GM23338 (cell line): ENCODE measurements around the gene OR4K5. TPM values are rescaled to one million over a fixed set of nuclear protein-coding genes. Genes with fewer than 3 reads are reported as not detected.

Source experiments
- ATAC-seq: fragments of 200-7000 bp; cut with Tn5 transposase; 3 replicates; pipeline ENCODE4 v1.9.1; 2020
- DNase-seq: peaks from one replicate; pipeline ENCODE4 v3.0.0-alpha.2; 2015; ENCODE audit warnings: low spot score
- H2AFZ ChIP-seq: fragments of 200-600 bp; sonication (generic); 2 replicates; pipeline ENCODE4 v1.8.0; 2016; ENCODE audit warnings: antibody characterized with exemption, mild to moderate bottlenecking, moderate library complexity
- H3F3A ChIP-seq: fragments of 200-600 bp; sonication (generic); replicated peaks from 2 replicates; pipeline ENCODE4 v1.8.0; 2017; ENCODE audit warnings: antibody characterized with exemption, mixed run types, low read depth
- H3K27ac ChIP-seq: fragments of 200-600 bp; sonication (generic); 2 replicates; pipeline ENCODE4 v1.6.1; 2016; ENCODE audit warnings: low read depth
- H3K27me3 ChIP-seq: fragments of 200-600 bp; sonication (generic); 2 replicates; pipeline ENCODE4 v1.8.0; 2016; ENCODE audit warnings: mild to moderate bottlenecking, mixed run types, moderate library complexity; ENCODE audit not compliant: insufficient read depth
- H3K36me3 ChIP-seq: fragments of 200-600 bp; sonication (generic); 2 replicates; pipeline ENCODE4 v1.8.0; 2016; ENCODE audit warnings: mild to moderate bottlenecking; ENCODE audit not compliant: insufficient read depth
- H3K4me1 ChIP-seq: fragments of 200-600 bp; sonication (generic); 2 replicates; pipeline ENCODE4 v1.8.0; 2016; ENCODE audit warnings: mild to moderate bottlenecking, moderate library complexity; ENCODE audit not compliant: insufficient read depth
- H3K4me2 ChIP-seq: fragments of 200-600 bp; sonication (generic); 2 replicates; pipeline ENCODE4 v1.7.1; 2017; ENCODE audit warnings: mixed run types
- H3K4me3 ChIP-seq: fragments of 200-600 bp; sonication (generic); 2 replicates; pipeline ENCODE4 v1.6.1; 2016; ENCODE audit warnings: mixed run types
- H3K79me2 ChIP-seq: fragments of 200-600 bp; sonication (generic); replicated peaks from 2 replicates; pipeline ENCODE4 v1.8.0; 2017; ENCODE audit warnings: mild to moderate bottlenecking; ENCODE audit not compliant: insufficient read depth
- H3K9me2 ChIP-seq: fragments of 200-600 bp; sonication (generic); 2 replicates; pipeline ENCODE4 v1.8.0; 2017; ENCODE audit not compliant: insufficient read depth
- H4K20me1 ChIP-seq: fragments of 200-600 bp; sonication (generic); replicated peaks from 2 replicates; pipeline ENCODE4 v1.8.0; 2017; ENCODE audit warnings: mild to moderate bottlenecking; ENCODE audit not compliant: insufficient read depth
- H3K27ac Mint-ChIP-seq: 2 replicates; pipeline ENCODE4 v1.8.0; 2020; ENCODE audit warnings: inconsistent platforms, mild to moderate bottlenecking, moderate library complexity, mixed read lengths
- H3K27me3 Mint-ChIP-seq: 3 replicates; pipeline ENCODE4 v1.8.0; 2022; ENCODE audit warnings: low read depth, mild to moderate bottlenecking, moderate library complexity, mixed read lengths, inconsistent platforms; ENCODE audit not compliant: insufficient read depth, poor library complexity
- H3K36me3 Mint-ChIP-seq: 3 replicates; pipeline ENCODE4 v1.8.0; 2021; ENCODE audit warnings: low read depth, mild to moderate bottlenecking, inconsistent platforms, moderate library complexity, mixed read lengths
- H3K4me1 Mint-ChIP-seq: 3 replicates; pipeline ENCODE4 v1.8.0; 2020; ENCODE audit warnings: mild to moderate bottlenecking, inconsistent platforms, mixed read lengths
- H3K4me3 Mint-ChIP-seq: 3 replicates; pipeline ENCODE4 v1.8.0; 2021; ENCODE audit warnings: moderate library complexity, mild to moderate bottlenecking, inconsistent platforms, mixed read lengths
- H3K9me3 Mint-ChIP-seq: 3 replicates; pipeline ENCODE4 v1.8.0; 2020; ENCODE audit warnings: moderate library complexity, mild to moderate bottlenecking, inconsistent platforms, mixed read lengths
- CREB1 ChIP-seq: fragments of 250-450 bp; sonication (Bioruptor Pico); IDR thresholded peaks from 2 replicates; pipeline ENCODE4 v1.5.0; 2020; ENCODE audit warnings: low read depth, mild to moderate bottlenecking, moderate library complexity
- ETS1 ChIP-seq: IDR thresholded peaks from 2 replicates; pipeline ENCODE4 v1.6.1; 2016; ENCODE audit warnings: antibody characterized with exemption
- EZH2 ChIP-seq: fragments of 200-600 bp; sonication (generic); IDR thresholded peaks from one replicate; pipeline ENCODE4 v1.8.0; 2017; ENCODE audit warnings: antibody characterized with exemption, mild to moderate bottlenecking, low read depth; ENCODE audit not compliant: unreplicated experiment
- EZH2phosphoT487 ChIP-seq: fragments of 200-600 bp; sonication (generic); IDR thresholded peaks from one replicate; pipeline ENCODE4 v1.8.1; 2018; ENCODE audit warnings: antibody characterized with exemption; ENCODE audit not compliant: unreplicated experiment
- JUNB ChIP-seq: IDR thresholded peaks from one replicate; pipeline ENCODE4 v1.6.1; 2016; ENCODE audit warnings: antibody characterized with exemption; ENCODE audit not compliant: unreplicated experiment
- POLR2AphosphoS5 ChIP-seq: IDR thresholded peaks from 2 replicates; pipeline ENCODE4 v1.6.1; 2016; ENCODE audit warnings: antibody characterized with exemption, low read depth
- REST ChIP-seq: IDR thresholded peaks from one replicate; pipeline ENCODE4 v1.6.1; 2018; ENCODE audit warnings: antibody characterized with exemption; ENCODE audit not compliant: unreplicated experiment
- ZNF331 ChIP-seq: fragments of 250-450 bp; sonication (Bioruptor Pico); IDR thresholded peaks from 2 replicates; pipeline ENCODE4 v1.5.0; 2020; ENCODE audit warnings: low read depth, mild to moderate bottlenecking, moderate library complexity
- ZNF462 ChIP-seq: fragments of 250-450 bp; sonication (Bioruptor Pico); IDR thresholded peaks from 2 replicates; pipeline ENCODE4 v1.5.0; 2020; ENCODE audit warnings: mild to moderate bottlenecking, moderate library complexity
- polyA plus RNA-seq: library from polyadenylated mRNA; unstranded; fragments of >200 nt; fragmentation: Nextera tagmentation; extraction: Ambion mirVana; gene quantifications from 2 replicates; pipeline ENCODE4 v1.2.1, GENCODE V29; 2016
- total RNA-seq: library from RNA; depleted of rRNA; stranded (reverse); fragments of >200 nt; shearing (Covaris generic); gene quantifications from 2 replicates; pipeline ENCODE4 v1.2.3, GENCODE V29; 2014

OR4K5 gene
- total and polyA plus RNA-seq, 2 experiments from 2014 or later: not detected

GRCh38 chr14:19918553-19919264, 1.7 kb upstream of the OR4K5 start:
- Histone ChIP-seq H2AFZ (no peak overlapping the region), H3K27me3 (no peaks in the 10 kb centered on the region), H3K9me2 (no peaks in the 10 kb centered on the region), H3K4me3 (no peak overlapping the region), H3K4me2 (no peak overlapping the region), H3K79me2 (no peaks in the 10 kb centered on the region), H3K27ac (no peak overlapping the region), H3K36me3 (peaks cover 37% of the 10 kb centered on the region), H3F3A (no peaks in the 10 kb centered on the region), H3K4me1 (no peaks in the 10 kb centered on the region), H4K20me1 (no peaks in the 10 kb centered on the region)
- no peak for ATAC-seq
- no peaks in the 10 kb centered on the region; the same call in 2 of the 3 replicates for H3K36me3 Mint-ChIP-seq
- H3K27ac Mint-ChIP-seq: no peak overlapping the region
- no peaks in the 10 kb centered on the region for H3K4me1 Mint-ChIP-seq
- H3K9me3 Mint-ChIP-seq: peaks cover 15% of the 10 kb centered on the region; the same call in 2 of the 3 replicates
- no peaks in the 10 kb centered on the region for H3K27me3 Mint-ChIP-seq
- H3K4me3 Mint-ChIP-seq: no peak overlapping the region
- no peak for DNase-seq
- TF ChIP-seq EZH2phosphoT487 (no peak), ETS1 (no peak), POLR2AphosphoS5 (no peak), ZNF331 (CRISPR knock-in tag) (no peak), EZH2 (no peak)

GRCh38 chr14:19930617-19931016, 10.2 kb downstream of the OR4K5 start, which contains the start of gene OR4K1:
Gene OR4K1, plus strand, starts transcription at chr14:19930917. Its CDS starts 4,750 bp downstream, at chr14:19935667.
- Mint-ChIP-seq H3K4me3 (no peak within 1 kb of the TSS), H3K27me3 (peaks cover 2% of the 10 kb centered on the region), H3K27ac (no peak within 1 kb of the TSS), H3K36me3 (peaks cover 17% of the 10 kb centered on the region), H3K9me3 (peaks cover 61% of the 10 kb centered on the region), H3K4me1 (no peaks in the 10 kb centered on the region)
- Histone ChIP-seq H4K20me1 (no peaks in the 10 kb centered on the region), H3K4me3 (no peak within 1 kb of the TSS), H3K36me3 (peaks cover 25% of the 10 kb centered on the region; the same call in 1 of the 2 replicates), H3F3A (no peaks in the 10 kb centered on the region), H3K4me2 (no peak within 1 kb of the TSS), H2AFZ (no peak within 1 kb of the TSS), H3K4me1 (no peaks in the 10 kb centered on the region), H3K9me2 (no peaks in the 10 kb centered on the region), H3K27me3 (no peaks in the 10 kb centered on the region), H3K79me2 (no peaks in the 10 kb centered on the region), H3K27ac (no peak within 1 kb of the TSS)
- no peak for ATAC-seq
- DNase-seq: no peak
- TF ChIP-seq CREB1 (CRISPR knock-in tag): no peak
- no peak for TF ChIP-seq REST
- no peak for TF ChIP-seq ZNF462 (CRISPR knock-in tag)
- TF ChIP-seq ZNF331 (CRISPR knock-in tag): no peak
- TF ChIP-seq JUNB: no peak
- no peak for TF ChIP-seq ETS1
